Measurements from ENCODE around the gene PAK4.

Gene PAK4

DNA sequence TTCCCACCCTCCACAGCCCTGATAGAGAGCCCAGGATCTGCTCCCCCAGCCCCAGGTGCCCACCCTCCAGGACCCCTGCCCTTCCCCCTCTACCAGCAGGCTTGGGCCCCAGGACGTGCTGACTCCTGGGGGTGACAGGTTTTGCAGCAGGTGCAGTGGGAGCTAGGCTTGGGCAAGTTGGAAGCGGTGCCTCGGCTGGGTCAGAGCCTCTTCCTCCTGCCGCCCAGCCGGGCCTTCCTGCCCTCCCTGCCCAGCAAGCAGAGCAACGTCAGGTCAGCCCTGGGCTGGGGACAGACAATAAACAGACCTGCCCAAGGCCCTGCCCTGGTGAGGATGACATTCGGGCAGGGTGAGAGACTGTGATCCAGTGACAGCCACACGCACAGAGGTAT, 62.0 kb downstream of the PAK4 start:
- no peak for DNase-seq

- no peak for DNase-seq
Observed at GRCh38 chr19:39188960-39189359, 63.4 kb downstream of the PAK4 start.

DNA sequence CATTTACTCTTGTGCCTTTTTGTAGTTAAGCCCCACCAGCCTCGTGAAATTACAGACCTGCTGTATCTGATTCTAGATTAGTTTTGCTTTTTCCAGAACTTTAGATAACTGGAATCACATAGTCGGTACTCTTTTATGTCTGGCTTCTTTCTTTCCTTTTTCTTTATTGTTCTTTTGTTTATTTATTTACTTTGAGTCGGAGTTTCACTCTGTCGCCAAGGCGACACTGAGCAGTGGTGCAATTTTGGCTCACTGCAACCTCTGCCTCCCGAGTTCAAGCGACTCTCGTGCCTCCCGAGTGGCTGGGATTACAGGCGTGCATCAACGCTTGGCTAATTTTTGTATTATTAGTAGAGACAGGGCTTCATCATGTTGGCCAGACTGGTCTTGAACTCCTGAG, 65.2 kb downstream of the PAK4 start:
- DNase-seq, result no peak

DNA sequence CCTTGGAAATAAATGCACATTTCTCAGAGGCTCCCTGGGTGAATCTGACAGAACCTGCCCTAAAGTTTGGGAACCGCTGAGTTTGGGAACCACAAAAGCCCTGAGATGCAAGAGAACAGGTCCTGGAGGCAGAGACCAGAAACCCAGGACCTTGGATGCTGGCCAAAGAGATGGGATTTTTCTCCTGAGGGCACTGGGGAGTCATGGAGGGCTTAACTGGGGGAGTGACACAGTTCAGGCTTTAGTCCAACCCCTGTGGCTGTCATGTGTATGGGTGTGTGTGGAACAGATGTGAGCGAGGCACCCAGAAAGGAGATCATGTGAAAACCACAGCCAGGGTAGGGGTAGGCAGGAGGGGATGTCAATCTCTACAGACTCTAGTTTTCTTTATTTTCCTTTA, 67.3 kb downstream of the PAK4 start:
- no peak for DNase-seq

DNA sequence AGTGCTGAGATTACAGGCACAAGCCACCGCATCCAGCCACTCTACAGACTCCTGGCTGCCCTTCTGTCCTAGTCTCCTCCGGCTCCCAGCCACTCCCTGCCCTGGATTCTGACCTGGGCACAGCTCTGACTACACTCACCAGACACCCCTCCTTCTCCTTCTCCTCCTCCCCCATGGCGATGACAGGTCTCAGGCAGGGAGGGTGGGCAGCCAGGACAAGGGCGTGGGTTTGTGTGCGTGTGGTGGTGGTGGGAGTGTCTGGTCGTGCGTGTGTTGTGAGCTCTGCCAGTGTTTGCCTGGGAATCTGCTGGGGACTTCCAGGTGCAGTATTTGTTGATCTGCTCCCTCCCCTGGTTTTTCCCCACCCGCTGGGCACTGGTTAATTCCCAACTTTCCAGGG, 68.2 kb downstream of the PAK4 start:
- no peak for DNase-seq

GRCh38 chr19:39194832-39195542, 69.4 kb downstream of the PAK4 start:
- no peak for DNase-seq

DNA sequence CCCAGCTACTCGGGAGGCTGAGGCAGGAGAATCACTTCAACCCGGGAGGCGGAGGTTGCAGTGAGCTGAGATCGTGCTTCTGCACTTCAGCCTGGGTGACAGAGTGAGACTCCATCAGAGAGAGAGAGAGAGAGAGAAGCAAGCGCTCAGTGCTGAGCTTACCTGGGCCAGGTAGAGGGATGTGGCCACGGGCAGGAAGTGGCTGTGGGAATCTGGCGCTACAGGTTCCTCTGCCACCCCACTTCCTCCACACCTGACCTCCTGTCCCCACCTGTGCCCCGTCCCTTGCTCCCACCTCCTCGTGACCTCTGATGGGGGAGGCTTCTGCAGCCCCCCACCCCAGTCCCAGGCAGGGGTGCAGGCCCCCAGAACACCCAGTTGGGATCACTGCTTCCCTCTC, 70.2 kb downstream of the PAK4 start:
- no peak for DNase-seq

DNA sequence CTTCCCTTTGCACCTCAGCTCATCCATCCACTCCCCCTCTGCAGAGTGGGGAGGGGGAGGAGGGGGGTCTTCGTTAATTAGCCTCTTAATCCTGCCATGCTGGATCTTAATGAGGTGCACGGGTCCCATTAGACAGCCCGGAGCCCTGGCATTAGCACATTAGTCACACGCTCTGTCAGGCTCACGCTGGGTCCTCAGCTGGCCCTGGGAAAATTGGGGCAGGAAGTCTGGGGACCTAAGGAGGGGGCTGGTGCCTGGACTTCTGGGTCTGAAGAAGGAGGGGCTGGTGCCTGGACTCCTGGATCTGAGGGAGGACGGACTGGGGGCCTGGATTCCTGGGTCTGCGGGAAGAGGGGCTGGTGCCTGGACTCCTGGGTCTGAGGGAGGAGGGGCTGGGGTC, 70.7 kb downstream of the PAK4 start:
- DNase-seq, result no peak

GRCh38 chr19:39196860-39197562, 71.4 kb downstream of the PAK4 start, which contains the start of gene NCCRP1:
Gene NCCRP1 (plus strand): TSS chr19:39196964. CDS start chr19:39196983, 19 bp downstream.
- no peak for DNase-seq

- DNase-seq, result no peak
Observed at GRCh38 chr19:39197808-39198207, 72.2 kb downstream of the PAK4 start.

- no peak for DNase-seq
Observed at GRCh38 chr19:39199025-39199424, 73.4 kb downstream of the PAK4 start.

DNA sequence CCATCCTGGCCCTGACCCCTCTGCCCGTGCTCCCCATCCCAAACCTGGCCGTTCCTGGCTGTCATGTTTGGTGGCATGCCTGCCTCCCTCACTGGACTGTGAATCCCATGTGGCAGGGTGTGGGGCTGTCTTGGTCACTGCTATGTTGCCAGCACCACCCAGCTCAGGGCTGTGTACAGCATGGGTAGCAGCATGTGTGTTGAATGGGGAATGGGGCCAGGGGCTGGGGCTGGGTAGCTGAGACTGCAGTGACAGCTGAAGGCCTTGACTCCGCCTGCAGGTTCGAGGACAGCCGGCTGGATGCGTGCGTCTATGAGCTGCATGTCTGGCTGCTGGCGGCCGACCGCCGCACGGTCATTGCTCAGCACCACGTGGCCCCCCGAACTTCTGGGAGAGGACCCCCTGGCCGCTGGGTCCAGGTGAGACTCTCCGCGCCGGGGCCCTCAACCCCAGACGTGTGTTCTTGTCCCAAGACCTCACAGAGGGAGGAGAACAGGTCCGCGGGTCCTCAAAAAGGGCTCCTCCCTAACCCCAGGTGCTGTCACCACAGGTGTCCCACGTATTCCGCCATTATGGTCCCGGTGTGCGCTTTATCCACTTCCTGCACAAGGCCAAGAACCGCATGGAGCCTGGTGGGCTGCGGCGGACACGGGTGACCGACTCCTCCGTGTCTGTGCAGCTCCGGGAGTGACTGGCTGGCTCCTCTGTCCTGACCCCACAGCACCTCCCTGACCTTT, 74.6 kb downstream of the PAK4 start:
- no peak for DNase-seq

GRCh38 chr19:39200803-39201115, 75.2 kb downstream of the PAK4 start:
- no peak for DNase-seq

- no peak for DNase-seq
Observed at GRCh38 chr19:39202998-39203355, 77.4 kb downstream of the PAK4 start.

GRCh38 chr19:39203372-39204341, 78.1 kb downstream of the PAK4 start, which contains the start of gene SYCN:
Gene SYCN (minus strand): TSS chr19:39204263. CDS start chr19:39204254, 9 bp downstream.
- no peak for DNase-seq

DNA sequence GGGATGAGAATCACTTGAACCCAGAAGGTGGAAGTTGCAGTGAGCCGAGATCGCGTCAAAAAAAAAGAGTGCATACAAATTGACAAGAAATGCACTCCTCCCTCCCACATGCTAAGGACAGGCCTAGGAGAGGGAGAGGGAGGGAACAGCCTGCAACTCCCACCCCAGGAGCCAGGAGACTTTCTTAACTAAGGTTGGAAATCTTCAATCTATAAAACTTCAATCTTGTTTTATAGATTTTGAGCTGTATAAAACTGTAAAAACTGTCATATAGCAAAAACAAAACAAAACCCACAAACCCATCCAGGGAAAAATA, 79.8 kb downstream of the PAK4 start:
- DNase-seq, result no peak

- DNase-seq, result no peak
Observed at GRCh38 chr19:39206122-39206521, 80.5 kb downstream of the PAK4 start.

- no peak for DNase-seq
Observed at GRCh38 chr19:39207293-39207836, 81.8 kb downstream of the PAK4 start.

DNA sequence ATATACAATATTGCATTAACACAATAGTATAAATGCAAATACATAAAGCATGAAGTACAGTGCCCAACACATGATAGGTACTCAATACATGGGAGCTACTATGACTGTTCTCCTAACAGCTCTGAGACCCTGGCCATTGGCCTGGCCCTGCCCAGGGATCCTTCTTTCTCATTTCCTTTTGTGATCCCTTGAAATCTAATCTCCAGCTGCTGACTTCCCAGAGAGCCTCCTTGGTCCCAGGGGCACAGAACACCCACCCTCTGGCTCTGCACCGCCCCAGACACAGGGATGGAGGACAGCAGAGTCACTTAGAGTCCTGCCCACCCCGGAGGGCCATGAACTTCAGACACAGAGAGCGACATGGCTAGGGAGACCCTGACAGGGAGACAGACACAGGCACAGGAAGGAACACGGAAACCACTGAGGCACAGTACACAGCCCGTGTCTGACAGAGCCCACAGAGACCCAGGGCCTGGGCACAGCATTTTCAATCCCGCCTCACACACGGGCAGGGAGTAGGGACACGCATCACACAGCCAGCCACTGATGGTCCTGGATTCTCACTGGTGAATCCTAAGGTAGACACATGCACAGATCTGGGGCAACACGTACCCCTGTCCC, 82.7 kb downstream of the PAK4 start:
- no peak for DNase-seq

DNA sequence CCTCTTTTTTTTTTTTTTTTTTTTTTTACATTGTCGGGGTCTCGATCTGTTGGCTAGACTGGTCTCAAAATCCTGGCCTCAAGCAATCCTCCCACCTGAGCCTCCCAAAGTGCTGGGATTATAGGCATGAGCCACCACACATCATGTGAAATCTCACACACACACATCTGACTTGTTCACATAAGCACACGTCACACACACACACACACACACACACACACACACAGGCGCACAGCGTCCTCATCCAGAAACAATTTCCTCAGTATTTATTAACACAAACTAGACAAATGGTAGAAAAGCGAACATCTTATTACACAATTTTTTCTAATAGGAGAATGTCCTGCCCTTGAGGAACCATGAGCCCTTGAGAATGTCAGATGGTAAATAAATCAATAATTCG, 83.6 kb downstream of the PAK4 start:
- DNase-seq, result no peak

DNA sequence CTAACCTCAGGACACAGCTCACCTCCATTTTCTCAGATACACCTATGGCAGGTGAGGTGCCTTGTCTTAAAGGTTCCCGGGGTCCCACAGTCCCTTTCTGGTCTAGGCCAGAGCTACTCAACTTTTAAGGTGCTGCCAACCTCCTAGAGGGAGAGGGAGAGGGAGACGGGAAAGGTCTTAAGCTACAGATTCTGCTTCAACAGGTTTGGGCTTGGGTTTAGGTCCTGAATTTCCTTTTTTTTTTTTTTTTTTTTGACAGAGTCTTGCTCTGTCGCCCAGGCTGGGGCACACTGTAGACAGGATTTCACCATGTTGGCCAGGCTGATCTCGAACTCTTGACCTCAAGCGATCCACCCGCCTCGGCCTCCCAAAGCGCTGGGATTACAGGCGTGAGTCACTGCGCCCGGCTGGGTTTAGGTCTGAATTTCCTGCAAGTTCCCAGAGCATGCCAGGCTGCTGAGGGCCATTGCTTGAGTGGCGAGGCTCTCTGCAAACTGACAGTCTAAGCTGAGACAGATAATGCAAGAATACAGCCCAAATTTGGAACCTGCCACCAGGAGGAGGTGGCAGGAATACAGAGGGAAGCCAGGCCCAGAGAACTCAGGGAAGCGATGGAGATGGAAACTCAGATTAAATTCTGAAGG, 86.3 kb downstream of the PAK4 start:
- DNase-seq, result no peak

DNA sequence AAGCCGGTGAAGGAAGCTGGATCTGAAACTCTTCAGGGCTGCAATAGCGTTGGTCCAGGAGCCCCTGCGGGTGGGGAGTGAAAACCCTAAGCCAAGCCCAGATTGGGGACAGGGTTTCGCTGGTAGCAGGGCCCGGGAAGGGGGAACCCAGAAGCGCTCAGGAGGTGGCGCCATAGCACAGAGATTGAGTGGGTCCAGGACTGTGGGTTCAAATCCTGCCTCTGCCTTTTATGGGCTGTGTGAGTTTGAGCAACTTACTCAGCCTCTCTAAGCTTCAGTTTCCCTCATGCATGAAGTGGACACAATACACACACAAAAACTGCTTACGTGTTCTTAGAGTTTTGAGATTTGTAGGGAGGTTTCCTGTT, 86.8 kb downstream of the PAK4 start:
- no peak for DNase-seq

Measured in COR-L47 (cell line).